G401.6 (cell line): ENCODE data around the gene PLEKHB2.
"Not testable (repeated sequence)": the region's sequence is repeated elsewhere in the genome, so short reads cannot be mapped to it uniquely, and the experiment has no call there.

Experiments used
- FAIRE-seq: peaks from 2 replicates; lab custom pipeline; 2012; peaks lifted over from hg19 to GRCh38; lab: Jason Lieb, UNC

Gene PLEKHB2

GRCh38 chr2:131093696-131094462, 11.3 kb upstream of the PLEKHB2 start:
- FAIRE-seq = no peak

- FAIRE-seq = no peak
Observed at GRCh38 chr2:131094463-131095281, 10.5 kb upstream of the PLEKHB2 start.

GRCh38 chr2:131103165-131103564, 2.0 kb upstream of the PLEKHB2 start:
- no peak for FAIRE-seq

GRCh38 chr2:131104487-131105155, 515 bp upstream of the PLEKHB2 start:
- no peak for FAIRE-seq

- no peak for FAIRE-seq
Observed at GRCh38 chr2:131105950-131106801, 1.0 kb downstream of the PLEKHB2 start.

- FAIRE-seq = no peak
Observed at GRCh38 chr2:131112529-131112928, 7.4 kb downstream of the PLEKHB2 start.

GRCh38 chr2:131113566-131114227, 8.6 kb downstream of the PLEKHB2 start:
- no peak for FAIRE-seq

GRCh38 chr2:131114950-131115349, 9.8 kb downstream of the PLEKHB2 start:
- FAIRE-seq = not testable (repeated sequence)

GRCh38 chr2:131115752-131116151, 10.6 kb downstream of the PLEKHB2 start:
- FAIRE-seq = no peak

- no peak for FAIRE-seq
Observed at GRCh38 chr2:131120815-131121317, 15.7 kb downstream of the PLEKHB2 start.

- no peak for FAIRE-seq
Observed at GRCh38 chr2:131121464-131121863, 16.3 kb downstream of the PLEKHB2 start.

- no peak for FAIRE-seq
Observed at GRCh38 chr2:131122496-131122895, 17.4 kb downstream of the PLEKHB2 start.

- FAIRE-seq = no peak
Observed at GRCh38 chr2:131123192-131123591, 18.1 kb downstream of the PLEKHB2 start.

GRCh38 chr2:131125195-131125757, 20.1 kb downstream of the PLEKHB2 start:
- no peak for FAIRE-seq

- no peak for FAIRE-seq
Observed at GRCh38 chr2:131126436-131126835, 21.3 kb downstream of the PLEKHB2 start.

GRCh38 chr2:131127076-131127475, 21.9 kb downstream of the PLEKHB2 start:
- FAIRE-seq = no peak

- no peak for FAIRE-seq
Observed at GRCh38 chr2:131127981-131128380, 22.8 kb downstream of the PLEKHB2 start.

GRCh38 chr2:131130298-131130596, 25.1 kb downstream of the PLEKHB2 start:
- no peak for FAIRE-seq

GRCh38 chr2:131132729-131133128, 27.6 kb downstream of the PLEKHB2 start:
- FAIRE-seq = no peak

GRCh38 chr2:131140581-131140980, 35.4 kb downstream of the PLEKHB2 start:
- no peak for FAIRE-seq

GRCh38 chr2:131142849-131143248, 37.7 kb downstream of the PLEKHB2 start:
- FAIRE-seq = no peak
